ENCODE data around the gene ADGRD1.

The ADGRD1 gene

GRCh38 chr12:131157743-131158142, 204.0 kb downstream of the ADGRD1 start:
- no peak overlapping the region for H4K91ac ChIP-seq (ENCODE audit: low read depth, low read length)

GRCh38 chr12:131159660-131160059, 206.0 kb downstream of the ADGRD1 start:
- no peak overlapping the region for H3K14ac ChIP-seq (ENCODE audit: low read length)
- no peak overlapping the region for H4K12ac ChIP-seq (ENCODE audit: low read depth, low read length)
- H3K23ac ChIP-seq (ENCODE audit: low read length) = no peak overlapping the region
- H3K79me1 ChIP-seq (ENCODE audit: low read length) = no peaks in the 10 kb centered on the region
- no peak overlapping the region for H3K4ac ChIP-seq (ENCODE audit: low read depth, low read length)
- H3K27me3 ChIP-seq (ENCODE audit: insufficient read depth, low read length) = no peaks in the 10 kb centered on the region
- H3K79me2 ChIP-seq (ENCODE audit: control insufficient read depth, insufficient read depth, low read length, poor library complexity) = no peaks in the 10 kb centered on the region
- no CpG with 5 or more reads among the region's 3 CpGs for WGBS (ENCODE audit: extremely low coverage, insufficient coverage, insufficient read length)
- no peak for DNase-seq
- no peak overlapping the region for H2AK5ac ChIP-seq (ENCODE audit: low read length)
- H3K4me3 ChIP-seq (ENCODE audit: low read depth, low read length) = no peak overlapping the region
- no peak overlapping the region for H2AFZ ChIP-seq (ENCODE audit: insufficient read depth, low read length, poor library complexity)
- no peak overlapping the region for H3K4me2 ChIP-seq (ENCODE audit: low read length)
- H3K36me3 ChIP-seq (ENCODE audit: control insufficient read depth in 1 of 2, insufficient read depth in 2 of 2, low read length in 2 of 2) = no peaks in the 10 kb centered on the region
- H3K27ac ChIP-seq (ENCODE audit: low read depth, low read length) = no peak overlapping the region
- H3K9ac ChIP-seq (ENCODE audit: low read length) = no peak overlapping the region
- no peak overlapping the region for H2BK12ac ChIP-seq (ENCODE audit: low read length)
- no peaks in the 10 kb centered on the region for H3K9me3 ChIP-seq (ENCODE audit: insufficient read depth, low read depth, low read length)
- no peak overlapping the region for H2BK5ac ChIP-seq (ENCODE audit: low read depth, low read length, poor library complexity)
- H4K8ac ChIP-seq (ENCODE audit: low read depth, low read length) = no peak overlapping the region
- no peaks in the 10 kb centered on the region for H3K4me1 ChIP-seq (ENCODE audit: control insufficient read depth in 1 of 2, insufficient read depth in 2 of 2, low read length in 2 of 2)
- no peak overlapping the region for H2BK120ac ChIP-seq (ENCODE audit: insufficient read depth, low read length, poor library complexity)
- H4K91ac ChIP-seq (ENCODE audit: low read depth, low read length) = no peak overlapping the region
- no peak overlapping the region for H3K18ac ChIP-seq (ENCODE audit: low read length)

More at GRCh38 chr12:131157743-131158142, 204.0 kb downstream of the ADGRD1 start:
- Histone ChIP-seq H2BK12ac (ENCODE audit: low read length) (no peak overlapping the region), H3K4me1 (ENCODE audit: control insufficient read depth in 1 of 2, insufficient read depth in 2 of 2, low read length in 2 of 2) (no peaks in the 10 kb centered on the region), H3K27me3 (ENCODE audit: insufficient read depth, low read length) (no peaks in the 10 kb centered on the region), H3K18ac (ENCODE audit: low read length) (no peak overlapping the region), H3K4me2 (ENCODE audit: low read length) (no peak overlapping the region), H3K23ac (ENCODE audit: low read length) (no peak overlapping the region), H3K4me3 (ENCODE audit: low read depth, low read length) (no peak overlapping the region), H2AFZ (ENCODE audit: insufficient read depth, low read length, poor library complexity) (no peak overlapping the region), H4K12ac (ENCODE audit: low read depth, low read length) (no peak overlapping the region), H3K14ac (ENCODE audit: low read length) (no peak overlapping the region), H3K4ac (ENCODE audit: low read depth, low read length) (no peak overlapping the region), H3K79me2 (ENCODE audit: control insufficient read depth, insufficient read depth, low read length, poor library complexity) (no peaks in the 10 kb centered on the region), H3K9ac (ENCODE audit: low read length) (no peak overlapping the region), H3K27ac (ENCODE audit: low read depth, low read length) (no peak overlapping the region), H4K8ac (ENCODE audit: low read depth, low read length) (no peak overlapping the region), H2AK5ac (ENCODE audit: low read length) (no peak overlapping the region), H2BK120ac (ENCODE audit: insufficient read depth, low read length, poor library complexity) (no peak overlapping the region), H2BK5ac (ENCODE audit: low read depth, low read length, poor library complexity) (no peak overlapping the region), H3K79me1 (ENCODE audit: low read length) (no peaks in the 10 kb centered on the region), H3K36me3 (ENCODE audit: control insufficient read depth in 1 of 2, insufficient read depth in 2 of 2, low read length in 2 of 2) (no peaks in the 10 kb centered on the region), H3K9me3 (ENCODE audit: insufficient read depth, low read depth, low read length) (peaks cover 2% of the 10 kb centered on the region)
- WGBS (ENCODE audit: extremely low coverage, insufficient coverage, insufficient read length) = no CpG with 5 or more reads among the region's 4 CpGs
- DNase-seq = no peak

GRCh38 chr12:131162113-131162512, 208.4 kb downstream of the ADGRD1 start:
- Histone ChIP-seq H3K4me3 (ENCODE audit: low read depth, low read length) (no peak overlapping the region), H3K4ac (ENCODE audit: low read depth, low read length) (no peak overlapping the region), H3K4me2 (ENCODE audit: low read length) (no peak overlapping the region), H4K91ac (ENCODE audit: low read depth, low read length) (no peak overlapping the region), H3K18ac (ENCODE audit: low read length) (no peak overlapping the region), H3K27ac (ENCODE audit: low read depth, low read length) (no peak overlapping the region), H2AFZ (ENCODE audit: insufficient read depth, low read length, poor library complexity) (no peak overlapping the region), H2BK5ac (ENCODE audit: low read depth, low read length, poor library complexity) (no peak overlapping the region), H3K14ac (ENCODE audit: low read length) (no peak overlapping the region), H3K36me3 (ENCODE audit: control insufficient read depth in 1 of 2, insufficient read depth in 2 of 2, low read length in 2 of 2) (no peaks in the 10 kb centered on the region), H2BK120ac (ENCODE audit: insufficient read depth, low read length, poor library complexity) (no peak overlapping the region), H4K8ac (ENCODE audit: low read depth, low read length) (no peak overlapping the region), H3K4me1 (ENCODE audit: control insufficient read depth in 1 of 2, insufficient read depth in 2 of 2, low read length in 2 of 2) (no peaks in the 10 kb centered on the region), H3K79me2 (ENCODE audit: control insufficient read depth, insufficient read depth, low read length, poor library complexity) (no peaks in the 10 kb centered on the region), H3K79me1 (ENCODE audit: low read length) (no peaks in the 10 kb centered on the region), H3K9ac (ENCODE audit: low read length) (no peak overlapping the region), H3K9me3 (ENCODE audit: insufficient read depth, low read depth, low read length) (no peaks in the 10 kb centered on the region), H2BK12ac (ENCODE audit: low read length) (no peak overlapping the region), H4K12ac (ENCODE audit: low read depth, low read length) (no peak overlapping the region), H2AK5ac (ENCODE audit: low read length) (no peak overlapping the region), H3K23ac (ENCODE audit: low read length) (no peak overlapping the region), H3K27me3 (ENCODE audit: insufficient read depth, low read length) (no peaks in the 10 kb centered on the region)
- WGBS (ENCODE audit: extremely low coverage, insufficient coverage, insufficient read length) = no CpG with 5 or more reads among the region's 3 CpGs
- no peak for DNase-seq

- Histone ChIP-seq H4K91ac (ENCODE audit: low read depth, low read length) (no peak overlapping the region), H3K79me1 (ENCODE audit: low read length) (no peaks in the 10 kb centered on the region), H3K27ac (ENCODE audit: low read depth, low read length) (no peak overlapping the region), H2BK120ac (ENCODE audit: insufficient read depth, low read length, poor library complexity) (no peak overlapping the region), H2BK12ac (ENCODE audit: low read length) (no peak overlapping the region), H3K4me3 (ENCODE audit: low read depth, low read length) (no peak overlapping the region), H3K4ac (ENCODE audit: low read depth, low read length) (no peak overlapping the region), H3K14ac (ENCODE audit: low read length) (no peak overlapping the region), H3K4me2 (ENCODE audit: low read length) (no peak overlapping the region), H3K23ac (ENCODE audit: low read length) (no peak overlapping the region), H2BK5ac (ENCODE audit: low read depth, low read length, poor library complexity) (no peak overlapping the region), H3K9me3 (ENCODE audit: insufficient read depth, low read depth, low read length) (no peaks in the 10 kb centered on the region), H3K4me1 (ENCODE audit: control insufficient read depth in 1 of 2, insufficient read depth in 2 of 2, low read length in 2 of 2) (no peaks in the 10 kb centered on the region), H3K79me2 (ENCODE audit: control insufficient read depth, insufficient read depth, low read length, poor library complexity) (no peaks in the 10 kb centered on the region), H3K36me3 (ENCODE audit: control insufficient read depth in 1 of 2, insufficient read depth in 2 of 2, low read length in 2 of 2) (no peaks in the 10 kb centered on the region), H3K9ac (ENCODE audit: low read length) (no peak overlapping the region), H4K8ac (ENCODE audit: low read depth, low read length) (no peak overlapping the region), H4K12ac (ENCODE audit: low read depth, low read length) (no peak overlapping the region), H2AFZ (ENCODE audit: insufficient read depth, low read length, poor library complexity) (no peak overlapping the region), H3K18ac (ENCODE audit: low read length) (no peak overlapping the region), H3K27me3 (ENCODE audit: insufficient read depth, low read length) (no peaks in the 10 kb centered on the region), H2AK5ac (ENCODE audit: low read length) (no peak overlapping the region)
- no peak for DNase-seq
- no CpG with 5 or more reads among the region's 46 CpGs for WGBS (ENCODE audit: extremely low coverage, insufficient coverage, insufficient read length)
Observed at GRCh38 chr12:131163189-131163738, 209.6 kb downstream of the ADGRD1 start.

Data from trophoblast cell (in vitro differentiated cells and primary cell).